ACHN (cell line): Measurements from ENCODE around the gene PALLD.
"Not testable (repeated sequence)": the region's sequence is repeated elsewhere in the genome, so short reads cannot be mapped to it uniquely, and the experiment has no call there.

Source experiments
- DNase-seq: peaks from one replicate; pipeline ENCODE4 v3.0.0-alpha.2; 2015
- in situ Hi-C: cut with HindIII; loops from 2 replicates; pipeline ENCODE4 v1.10.0; 2017; ENCODE audit warnings: low sequenced_read_pairs, low pct_ligation_motif_present, low pct_unique_long_range_greater_than_20kb

The PALLD gene

DNA sequence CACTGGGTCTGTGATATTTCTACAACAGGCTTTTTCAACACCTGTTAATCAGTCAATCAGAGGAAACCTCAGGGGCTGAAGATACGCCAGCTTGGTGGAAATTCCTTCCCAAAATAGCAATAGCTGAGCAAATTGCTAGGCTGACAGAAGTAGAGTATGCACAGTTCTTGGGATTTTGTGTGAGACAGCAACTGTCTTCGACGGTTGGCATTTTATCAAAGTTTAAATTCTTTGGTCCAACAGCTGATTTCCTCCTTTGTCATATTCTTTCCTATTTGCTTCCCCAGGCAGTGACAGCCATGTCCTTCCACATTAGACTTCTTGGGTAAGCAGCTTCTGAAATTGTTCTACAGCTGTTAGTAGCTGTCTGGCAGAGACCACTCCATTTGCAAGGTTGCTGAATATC is 8.0 kb upstream of the PALLD start:
- no peak for DNase-seq

DNA sequence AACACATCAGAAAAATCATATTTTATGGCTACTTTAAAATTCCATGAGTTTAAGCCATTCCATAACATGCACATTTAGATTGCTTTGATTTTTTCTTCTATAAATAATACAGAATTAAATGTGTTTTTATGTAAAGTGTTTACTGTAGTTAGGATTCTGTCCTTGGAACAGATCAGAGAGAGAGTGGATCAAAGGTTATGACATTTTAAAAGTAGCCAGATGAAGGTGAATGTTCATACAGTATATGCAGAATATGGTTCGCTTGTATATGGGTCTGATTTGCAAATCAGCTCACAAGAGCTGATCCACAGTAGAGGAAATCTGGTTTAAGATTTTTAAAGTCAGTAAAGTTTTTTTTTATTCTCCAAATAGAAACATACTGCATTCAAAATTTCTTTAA is 7.2 kb upstream of the PALLD start:
- in situ Hi-C loops: no loop called here
- no peak for DNase-seq

More for the DNA sequence above, 8.0 kb upstream of the PALLD start:
- in situ Hi-C loops: no loop called here

DNA sequence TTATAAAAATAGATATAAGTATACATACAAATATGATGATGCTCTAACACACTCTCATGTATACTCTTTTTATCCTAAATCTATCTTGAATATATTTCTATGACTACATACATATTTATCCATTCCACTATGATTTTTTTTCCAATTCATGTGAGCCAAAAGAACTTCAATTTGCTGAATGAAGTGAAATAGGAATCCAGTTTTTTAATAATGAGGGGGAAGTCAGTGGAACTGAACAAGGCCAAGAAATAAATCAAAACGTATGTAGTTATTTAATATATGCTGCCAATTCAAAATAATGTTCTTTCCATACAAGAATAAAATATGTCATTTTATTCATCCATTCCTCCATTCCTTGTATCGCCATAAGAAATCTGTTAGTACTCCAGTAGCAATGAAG is 6.1 kb upstream of the PALLD start:
- in situ Hi-C loops: no loop called here
- no peak for DNase-seq

DNA sequence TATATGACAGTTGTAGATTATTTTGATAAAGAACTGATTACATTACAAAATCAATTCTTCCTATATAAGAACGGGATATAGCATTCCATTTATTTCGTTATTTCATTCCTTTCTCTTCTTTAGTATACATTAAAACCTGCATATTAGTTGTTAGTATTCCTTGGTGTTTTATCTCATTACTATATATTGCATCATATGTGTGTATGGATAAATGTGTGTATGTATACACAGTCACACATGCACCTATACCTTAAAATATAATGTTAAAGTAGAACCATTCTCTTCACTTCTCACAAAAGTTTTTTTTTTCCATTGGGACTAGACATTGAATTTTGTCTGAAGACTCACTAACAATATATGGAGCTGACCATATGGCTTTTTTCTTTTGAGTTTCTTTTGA is 5.3 kb upstream of the PALLD start:
- DNase-seq: no peak
- in situ Hi-C loops: no loop called here

DNA sequence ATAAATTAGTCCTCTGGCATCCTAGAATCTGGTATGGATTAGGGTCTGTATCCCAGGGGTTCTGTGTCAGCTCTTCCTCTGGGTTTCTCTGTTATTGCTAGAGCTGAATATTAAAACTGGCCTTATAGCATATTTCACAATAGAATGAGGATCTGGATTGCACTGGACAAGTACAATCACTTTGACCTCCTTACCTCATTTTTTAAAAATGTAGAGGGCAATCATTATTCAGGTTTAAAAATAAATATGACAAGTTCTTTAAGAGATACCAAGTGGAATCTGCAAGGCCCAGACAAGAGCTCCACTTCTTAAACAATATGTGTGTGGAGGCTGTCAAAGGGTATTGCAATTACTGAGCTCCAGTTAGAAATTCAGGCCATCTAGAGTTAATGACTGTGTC is 1.4 kb downstream of the PALLD start:
- DNase-seq: no peak
- in situ Hi-C loops: no loop called here

DNA sequence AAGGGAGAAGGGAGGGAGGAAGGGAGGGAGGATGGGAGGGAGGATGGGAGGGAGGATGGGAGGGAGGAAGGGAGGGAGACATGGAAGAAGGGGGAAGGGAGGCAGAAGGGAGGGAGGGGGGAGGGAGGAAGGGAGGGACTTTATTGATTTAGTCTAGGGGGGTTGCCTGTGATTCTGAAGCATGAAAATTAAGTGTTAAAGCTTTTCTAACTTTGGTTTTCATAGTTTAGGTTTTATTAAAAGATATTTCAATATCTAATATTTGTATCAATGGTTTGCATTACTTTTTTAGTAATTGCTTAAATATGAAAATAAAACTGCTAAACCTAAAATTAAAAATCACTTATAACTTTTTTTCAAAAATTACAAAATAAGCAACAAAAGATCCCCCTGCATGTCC is 2.4 kb downstream of the PALLD start:
- in situ Hi-C loops: no loop called here
- no peak for DNase-seq

DNA sequence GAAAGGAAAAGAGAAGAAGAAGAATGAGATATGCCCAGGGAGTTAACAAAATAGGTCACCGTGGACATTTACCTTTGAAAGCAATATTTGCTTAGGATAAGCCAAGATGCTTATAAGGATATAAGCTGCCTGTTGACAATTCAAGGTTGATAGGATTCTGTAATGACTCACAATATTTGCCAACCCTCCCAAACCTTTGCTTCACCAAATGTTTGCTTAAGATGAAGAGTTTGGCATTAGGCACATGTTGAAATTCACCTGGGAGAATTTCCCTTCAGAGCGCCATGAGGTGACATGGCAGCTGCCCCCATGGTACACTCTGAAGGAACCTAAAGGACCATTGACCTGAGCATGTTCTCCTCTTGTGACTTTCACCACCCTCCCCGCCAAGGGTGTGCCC is 4.6 kb downstream of the PALLD start:
- no peak for DNase-seq
- in situ Hi-C loops: no loop called here

DNA sequence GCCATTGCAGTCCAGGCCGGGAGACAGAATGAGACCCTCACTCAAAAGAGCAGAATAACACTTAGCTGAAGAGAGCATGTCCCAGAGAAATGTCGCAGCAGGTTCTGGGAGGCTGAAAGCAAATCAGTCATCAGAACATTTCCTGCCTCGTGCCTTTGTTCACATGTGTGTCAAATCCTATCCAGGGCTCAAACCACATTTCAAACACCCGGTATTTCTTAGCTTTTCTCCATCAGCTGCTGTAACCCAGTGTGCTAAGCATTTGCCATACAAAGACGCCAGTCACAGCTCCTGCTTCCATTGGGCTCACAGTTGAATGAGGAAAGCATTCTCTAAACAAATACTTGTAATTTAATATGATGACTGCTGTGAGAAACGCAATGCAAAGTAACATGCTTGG is 6.0 kb downstream of the PALLD start:
- no peak for DNase-seq
- in situ Hi-C loops: no loop called here

DNA sequence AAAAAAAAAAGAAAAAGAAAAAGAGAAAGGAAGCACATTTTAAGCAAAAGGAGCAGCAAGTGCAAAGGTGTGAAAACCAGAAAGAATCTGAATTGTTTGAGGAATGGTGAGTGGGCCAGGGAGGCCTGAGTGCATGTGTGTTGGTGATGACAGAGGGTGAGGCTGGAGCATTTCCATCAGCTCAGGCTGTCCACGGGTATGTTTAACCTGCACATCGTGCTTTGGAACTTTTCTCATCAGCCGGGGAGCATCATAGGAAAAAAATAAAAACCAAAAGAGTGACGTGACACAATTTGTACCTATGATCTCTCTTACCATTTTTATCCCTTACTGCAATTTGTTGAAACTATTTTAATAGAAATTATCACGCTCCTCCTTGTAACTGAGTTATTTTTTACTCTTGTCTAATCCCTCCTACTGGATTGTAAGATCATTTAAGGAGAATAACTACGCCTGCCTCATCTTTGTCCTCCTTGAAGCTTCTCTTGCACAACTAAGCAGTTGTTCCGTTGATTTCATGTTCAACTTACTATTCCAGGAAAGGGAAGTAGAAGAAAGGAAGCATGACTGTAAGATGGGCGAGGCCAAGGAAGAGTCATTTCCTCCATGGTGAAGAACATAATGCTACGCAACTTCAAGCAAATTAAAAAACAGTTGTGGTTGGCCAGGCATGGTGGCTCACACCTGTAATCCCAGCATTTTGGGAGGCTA is 7.0 kb downstream of the PALLD start:
- no peak for DNase-seq
- in situ Hi-C loops: no loop called here

DNA sequence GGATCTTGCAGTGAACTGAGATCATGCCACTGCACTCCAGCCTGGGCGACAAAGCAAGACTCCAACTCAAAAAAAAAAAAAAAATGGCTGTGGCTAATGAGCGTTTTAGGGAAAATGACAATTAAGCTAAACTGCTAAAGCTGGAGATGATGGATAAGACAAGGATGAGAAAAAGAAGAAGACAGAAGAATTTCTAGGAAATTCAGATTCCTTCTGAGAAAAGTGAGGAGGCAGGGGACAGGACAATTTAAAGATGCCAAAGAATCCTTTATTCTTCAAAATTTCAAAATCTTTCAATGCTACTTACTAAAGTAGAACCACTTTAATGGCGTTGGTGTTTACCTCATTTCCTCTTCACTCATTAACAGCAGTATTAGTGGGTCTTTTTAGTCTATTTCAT is 7.7 kb downstream of the PALLD start:
- DNase-seq: no peak
- in situ Hi-C loops: no loop called here

DNA sequence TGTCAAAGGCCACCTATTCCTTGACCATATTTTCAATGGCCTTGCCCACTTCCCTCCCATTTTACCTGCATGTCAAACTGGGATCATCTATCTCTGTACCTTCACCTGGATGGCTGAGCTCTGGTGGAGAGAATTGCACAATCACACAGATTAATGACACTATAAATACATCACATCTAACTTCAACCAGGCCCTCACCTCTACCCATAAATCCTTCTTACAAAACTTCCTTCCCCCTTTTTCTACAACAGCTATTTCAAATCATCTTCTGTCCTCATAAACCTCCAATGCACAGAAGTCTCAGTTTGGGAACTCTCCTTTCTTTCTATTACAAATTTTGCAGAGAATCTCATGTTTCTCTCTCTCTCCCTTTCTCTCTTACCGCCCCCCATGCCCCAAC is 9.2 kb downstream of the PALLD start:
- in situ Hi-C loops: no loop called here

DNA sequence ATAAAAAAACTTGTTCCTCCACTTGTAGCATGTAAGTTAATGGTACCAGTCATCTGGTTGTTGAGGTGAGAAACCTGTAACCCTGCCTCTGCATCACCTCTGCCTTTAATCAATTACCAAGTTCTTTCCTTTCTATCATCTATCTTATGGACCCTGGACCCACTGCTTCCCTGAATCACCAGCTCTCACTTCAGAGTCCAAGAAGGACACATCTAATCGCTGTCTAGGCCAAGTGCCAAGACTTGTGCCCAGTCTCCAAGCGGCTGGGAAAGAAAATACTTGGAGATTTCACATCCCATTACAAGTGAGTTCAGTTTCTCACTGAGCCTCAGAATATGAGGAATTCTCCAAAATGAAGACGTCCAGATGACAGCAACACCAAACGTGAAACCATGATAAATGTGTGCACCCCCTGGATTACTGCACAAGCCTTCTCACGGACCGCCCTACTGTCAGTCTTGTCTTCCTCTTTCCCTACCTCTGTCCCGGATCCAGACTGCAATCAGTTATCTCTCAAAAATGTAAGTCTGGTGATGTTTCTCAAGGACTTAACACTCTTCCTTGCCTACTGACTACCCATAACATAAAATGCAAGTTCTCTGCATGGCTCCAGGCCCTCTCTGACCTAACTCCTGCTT is 10.4 kb downstream of the PALLD start:
- no peak for DNase-seq
- in situ Hi-C loops: no loop called here

More for the DNA sequence above, 9.2 kb downstream of the PALLD start:
- no peak for DNase-seq

DNA sequence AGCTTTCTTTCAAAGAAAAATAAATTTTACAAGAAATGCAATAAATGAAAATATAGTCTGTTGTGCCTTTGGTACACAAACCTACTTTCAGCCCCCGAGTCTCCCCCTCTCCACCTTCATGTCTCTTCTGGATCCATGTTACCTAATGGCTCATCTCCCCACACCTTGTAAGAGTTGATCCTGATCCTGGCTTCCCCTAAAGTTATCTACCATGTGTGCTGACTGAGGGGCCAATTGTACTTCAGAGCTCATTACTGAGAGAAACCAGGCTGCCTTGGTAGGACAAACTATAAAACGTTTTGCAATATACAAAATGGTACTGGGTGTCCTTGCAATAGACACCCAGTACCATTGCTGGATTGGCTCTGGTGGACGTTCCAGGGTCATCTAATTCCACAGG is 11.8 kb downstream of the PALLD start:
- in situ Hi-C loops: no loop called here

DNA sequence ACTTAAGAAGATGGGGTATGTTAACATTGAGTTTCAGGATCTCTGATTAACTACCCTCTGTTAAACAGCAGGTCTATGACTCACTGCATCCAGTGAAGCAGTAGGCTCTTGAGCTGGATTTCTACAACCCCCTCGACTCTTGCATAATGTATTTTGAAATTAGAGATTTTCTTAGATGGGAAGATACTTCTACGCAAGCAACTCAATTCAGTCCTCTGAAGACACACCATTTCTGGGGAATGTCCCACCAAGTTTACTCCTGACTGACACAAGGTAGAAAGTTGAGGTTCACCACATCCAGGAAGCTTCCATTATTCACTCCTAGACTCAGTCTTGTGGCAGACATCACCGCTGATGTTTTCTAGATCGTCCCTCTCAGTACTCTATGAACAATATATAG is 12.9 kb downstream of the PALLD start:
- in situ Hi-C loops: no loop called here
- peak; percentile 43 for DNase-seq

More for the DNA sequence above, 11.8 kb downstream of the PALLD start:
- DNase-seq: no peak

DNA sequence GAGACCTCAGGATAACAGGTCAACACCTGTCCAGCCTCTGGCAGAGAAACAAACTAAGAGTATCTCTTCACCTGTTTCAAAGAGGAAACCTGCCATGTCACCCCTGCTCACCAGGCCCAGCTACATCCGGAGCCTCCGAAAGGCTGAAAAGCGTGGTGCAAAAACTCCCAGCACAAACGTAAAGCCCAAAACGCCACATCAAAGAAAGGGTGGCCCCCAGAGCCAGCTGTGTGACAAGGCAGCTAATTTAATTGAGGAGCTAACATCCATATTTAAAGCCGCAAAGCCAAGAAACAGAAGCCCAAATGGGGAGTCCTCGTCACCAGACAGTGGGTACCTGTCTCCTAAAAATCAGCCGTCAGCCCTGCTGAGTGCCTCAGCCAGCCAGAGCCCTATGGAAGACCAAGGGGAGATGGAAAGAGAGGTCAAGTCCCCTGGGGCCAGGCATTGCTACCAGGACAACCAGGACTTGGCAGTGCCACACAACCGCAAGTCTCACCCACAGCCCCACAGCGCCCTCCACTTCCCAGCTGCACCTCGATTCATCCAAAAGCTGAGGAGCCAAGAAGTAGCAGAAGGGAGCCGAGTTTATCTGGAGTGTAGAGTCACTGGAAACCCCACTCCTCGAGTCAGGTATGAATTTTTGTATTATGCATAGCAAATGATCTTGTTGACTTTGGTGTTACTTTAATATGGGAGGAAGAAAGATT is 15.1 kb downstream of the PALLD start:
- no peak for DNase-seq
- in situ Hi-C loops: no loop called here

DNA sequence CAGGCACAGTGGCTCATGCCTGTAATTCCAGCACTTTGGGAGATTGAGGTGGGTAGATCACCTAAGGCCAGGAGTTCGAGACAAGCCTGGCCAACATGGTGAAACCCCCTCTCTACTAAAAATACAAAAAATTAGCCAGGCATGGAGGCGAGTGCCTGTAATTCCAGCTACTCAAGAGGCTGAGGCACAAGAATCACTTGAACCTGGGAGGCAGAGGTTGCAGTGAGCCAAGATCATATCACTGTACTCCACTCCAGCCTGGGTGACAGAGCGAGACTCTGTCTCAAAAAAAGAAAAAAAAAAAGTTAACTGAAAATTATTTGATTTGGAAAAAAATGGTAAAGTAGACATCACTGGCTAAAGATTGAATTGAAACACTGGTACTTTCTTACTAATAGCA is 17.0 kb downstream of the PALLD start:
- DNase-seq, in situ Hi-C loops: not testable (repeated sequence)

DNA sequence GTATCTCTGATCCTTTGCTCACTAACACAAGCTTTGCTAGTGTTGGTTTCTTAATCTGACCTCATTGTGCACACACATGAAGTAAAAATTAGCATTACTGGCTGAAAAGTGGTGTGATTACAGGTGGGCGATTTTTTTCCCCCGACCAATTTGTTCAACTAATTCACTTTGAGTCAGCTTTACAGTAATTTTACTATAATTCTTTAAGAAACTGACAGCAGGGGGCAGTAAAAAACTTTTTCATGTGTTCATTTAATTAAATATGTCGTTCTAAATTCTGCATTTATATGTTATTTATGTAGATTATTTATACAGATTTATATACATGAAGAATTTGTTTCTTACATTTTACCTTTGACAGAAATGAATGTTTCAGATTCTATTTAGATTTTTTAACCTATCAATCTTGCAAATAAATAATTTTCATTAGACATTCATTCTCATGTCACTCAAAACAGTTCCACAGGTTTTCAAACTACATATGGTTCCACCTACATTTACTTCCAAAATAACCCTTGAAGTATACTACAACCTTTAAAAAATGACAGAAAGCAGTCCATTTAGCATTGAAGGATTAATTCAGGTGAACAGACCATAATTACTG is 17.5 kb downstream of the PALLD start:
- peak; percentile 54 for DNase-seq
- in situ Hi-C loops: no loop called here

DNA sequence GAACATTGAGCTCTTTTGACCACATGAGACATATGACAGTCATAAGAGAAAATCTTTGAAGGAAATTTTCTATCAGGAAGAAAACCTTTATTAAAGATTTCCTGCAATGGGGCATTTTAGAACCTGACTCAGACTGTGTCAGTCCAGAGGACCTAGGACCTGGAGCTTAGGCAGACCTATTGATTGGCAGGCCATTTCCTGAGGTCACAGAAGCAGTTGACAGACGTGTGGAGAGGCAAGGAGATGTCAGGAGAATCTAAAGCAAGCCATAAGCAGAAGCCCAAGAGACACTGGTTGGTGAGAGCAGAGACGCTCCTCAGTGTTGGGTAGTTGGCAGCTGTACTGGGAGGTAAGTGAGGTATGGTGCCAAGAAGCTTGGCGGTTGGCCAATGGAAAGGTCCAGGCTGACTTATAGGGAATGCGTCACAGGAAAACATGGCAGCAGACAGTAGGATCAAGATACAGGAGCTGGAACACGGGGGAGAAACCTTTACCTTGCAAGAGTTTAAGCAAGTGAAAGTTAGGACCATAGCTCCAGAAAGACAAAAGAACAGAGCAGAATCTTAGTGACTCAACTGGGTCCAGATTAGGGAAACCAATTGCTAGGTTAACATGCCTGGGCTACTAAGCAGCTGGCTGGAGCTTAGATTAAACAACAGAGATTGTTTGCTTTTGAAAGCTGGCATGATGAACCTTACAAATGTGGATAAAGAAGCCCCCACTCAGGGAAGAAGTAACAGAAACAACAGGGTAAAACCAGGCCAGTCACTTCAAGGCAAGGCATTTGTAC is 18.6 kb downstream of the PALLD start:
- DNase-seq: no peak
- in situ Hi-C loops: no loop called here

DNA sequence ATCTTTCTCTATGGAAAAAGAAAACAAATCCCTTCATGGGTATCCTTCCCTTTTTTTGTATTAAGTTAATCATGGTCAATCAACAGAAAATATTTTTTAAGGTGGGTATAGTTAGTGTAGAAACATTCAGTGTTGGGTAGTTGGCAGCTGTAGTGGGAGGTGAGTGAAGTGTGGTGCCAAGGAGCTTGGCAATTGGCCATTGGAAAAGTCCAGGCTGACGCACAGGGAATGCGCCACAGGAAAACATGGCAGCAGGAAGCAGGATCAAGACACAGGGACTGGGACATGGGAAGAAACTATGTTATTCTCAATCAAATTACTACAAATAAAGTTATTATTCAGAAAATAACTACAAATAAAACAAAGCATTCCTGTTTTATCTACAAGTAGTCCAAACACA is 20.0 kb downstream of the PALLD start:
- in situ Hi-C loops: no loop called here
- DNase-seq: no peak
